CD4-positive, alpha-beta T cell (primary cell): ENCODE data around the gene ZNF79. TPM values are rescaled to one million over a fixed set of nuclear protein-coding genes. Genes with fewer than 3 reads are reported as not detected.

ENCODE experiments used
- ATAC-seq: fragments of 200-7000 bp; cut with Tn5 transposase; one replicate; pipeline ENCODE4 v1.10.0; 2022; ENCODE audit warnings: mild to moderate bottlenecking; ENCODE audit not compliant: poor library complexity
- CTCF ChIA-PET: fragments of 350-600 bp; sonication (Branson Sonifier 250); formaldehyde crosslinking; loops from one replicate; lab custom pipeline; 2021; ENCODE audit warnings: antibody characterized with exemption, inconsistent platforms; lab: Charles Lee
- POLR2A ChIA-PET: fragments of 350-600 bp; sonication (Branson Sonifier 250); formaldehyde crosslinking; loops from one replicate; lab custom pipeline; 2021; ENCODE audit warnings: antibody characterized with exemption, inconsistent platforms; lab: Charles Lee
- DNase-seq, 14 experiments: peaks; one replicate each; pipeline ENCODE4 v3.0.0-alpha.2; 2013 to 2020; ENCODE audit warnings: mixed read lengths in 2 of 14
- H3K27ac ChIP-seq, 2 donors: one replicate each; pipeline versions ENCODE4 v1.5.1 to v1.7.0; 2013; ENCODE audit warnings: low read length in 2 of 2, low read depth in 1 of 2, mild to moderate bottlenecking in 1 of 2
- H3K27me3 ChIP-seq, 2 experiments: 1 replicate in 1 of 2; 2 replicates in 1 of 2; pipeline versions ENCODE4 v1.6.1 to v1.7.0; 2013; ENCODE audit warnings: low read length in 2 of 2, control low read depth in 1 of 2, mild to moderate bottlenecking in 1 of 2, moderate library complexity in 1 of 2; ENCODE audit not compliant: insufficient read depth in 2 of 2, control insufficient read depth in 1 of 2
- H3K36me3 ChIP-seq: one replicate; pipeline ENCODE4 v1.6.1; 2013; ENCODE audit warnings: low read length, control low read depth; ENCODE audit not compliant: insufficient read depth
- H3K4me1 ChIP-seq: one replicate; pipeline ENCODE4 v1.6.1; 2013; ENCODE audit warnings: low read length, control low read depth; ENCODE audit not compliant: insufficient read depth
- H3K4me3 ChIP-seq: one replicate; pipeline ENCODE4 v1.5.1; 2013; ENCODE audit warnings: mild to moderate bottlenecking, low read length, moderate library complexity
- H3K9me3 ChIP-seq, 2 experiments: 1 replicate in 1 of 2; 2 replicates in 1 of 2; pipeline versions ENCODE4 v1.6.1 to v1.7.0; 2013; ENCODE audit warnings: low read length in 2 of 2, mild to moderate bottlenecking in 2 of 2, control low read depth in 1 of 2, moderate library complexity in 1 of 2; ENCODE audit not compliant: control insufficient read depth in 1 of 2, insufficient read depth in 1 of 2
- H3K27ac Mint-ChIP-seq: one replicate; pipeline ENCODE4 v1.8.0; 2020; ENCODE audit warnings: mixed read lengths
- H3K27me3 Mint-ChIP-seq: one replicate; pipeline ENCODE4 v1.8.0; 2021; ENCODE audit warnings: mixed read lengths
- H3K36me3 Mint-ChIP-seq: one replicate; pipeline ENCODE4 v1.8.0; 2021; ENCODE audit warnings: low read depth, mixed read lengths
- H3K4me1 Mint-ChIP-seq: one replicate; pipeline ENCODE4 v1.8.0; 2021; ENCODE audit warnings: low read depth, mixed read lengths
- H3K4me3 Mint-ChIP-seq: one replicate; pipeline ENCODE4 v1.8.0; 2020; ENCODE audit warnings: mild to moderate bottlenecking, mixed read lengths
- H3K9me3 Mint-ChIP-seq: one replicate; pipeline ENCODE4 v1.8.0; 2020; ENCODE audit warnings: mixed read lengths
- CTCF ChIP-seq: fragments of 200-600 bp; IDR thresholded peaks from one replicate; pipeline ENCODE4 v1.8.0; 2022; ENCODE audit warnings: antibody characterized with exemption, mild to moderate bottlenecking
- intact Hi-C, 2 experiments: fragments of 100-400 bp; cut with DNase I in 1 of 2; cut with micrococcal nuclease in 1 of 2; formaldehyde crosslinking; loops; one replicate each; pipeline versions ENCODE4 v1.15.1 to v1.9.0; 2023 to 2025; cut with DNase I, micrococcal nuclease
- total RNA-seq, 174 experiments: library from RNA in 2 of 174; stranded (reverse) in 2 of 174; gene quantifications; one replicate each; pipeline ENCODE4 v1.2.3 and lab custom pipeline; 2021 to 2026

The ZNF79 gene
- total RNA-seq, 2 experiments from 2014 or later, result 4.3 to 4.9 TPM

DNA sequence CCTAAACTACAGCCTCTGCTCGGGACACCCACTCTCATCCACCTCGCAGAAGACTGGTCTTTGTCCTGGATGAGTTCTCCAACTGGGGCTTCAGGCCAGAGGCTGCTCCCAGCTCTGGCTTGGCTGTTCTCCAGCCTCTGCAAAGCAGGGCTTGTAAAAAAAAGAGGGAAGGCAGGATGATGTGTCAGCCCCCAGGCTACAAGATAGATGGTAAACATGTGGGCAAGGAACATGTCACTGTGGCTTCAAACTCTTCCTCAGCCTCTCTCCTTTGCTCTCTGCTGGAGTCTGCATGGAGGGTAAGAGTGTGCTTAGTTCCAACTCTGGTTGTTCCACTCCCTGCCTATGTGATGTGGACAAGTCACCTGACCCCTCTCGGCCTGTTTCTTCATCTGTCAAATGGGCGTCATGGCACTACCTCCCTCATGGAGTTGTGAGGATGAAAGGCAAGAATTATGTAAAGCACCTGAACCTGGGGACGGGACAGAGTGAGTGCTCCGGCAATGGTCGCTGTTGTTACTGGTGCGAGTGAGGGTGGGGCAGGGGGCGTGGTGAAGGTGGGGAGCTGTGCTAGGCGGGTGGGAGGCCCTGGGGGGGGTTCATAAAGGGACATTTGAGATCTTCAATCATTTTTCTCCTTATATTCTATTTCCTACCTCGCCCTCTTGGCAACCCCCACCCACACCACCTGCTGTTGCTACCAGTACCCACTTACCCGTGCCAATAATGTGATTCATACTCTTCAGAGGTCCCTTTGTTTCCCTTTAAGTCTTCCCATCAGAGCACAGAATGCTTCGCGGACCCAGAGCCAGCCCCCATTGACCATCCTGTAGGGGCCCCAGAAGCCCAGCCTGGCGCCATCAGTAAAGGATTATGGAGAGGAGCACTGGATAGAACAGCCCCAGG, 6.8 kb upstream of the ZNF79 start:
- intact Hi-C loops, result no loop called here
- no peak overlapping the region for H3K27ac Mint-ChIP-seq
- H3K9me3 Mint-ChIP-seq, result no peaks in the 10 kb centered on the region
- Histone ChIP-seq H3K4me3 (no peak overlapping the region), H3K27me3 (peaks cover 5 to 21% of the 10 kb centered on the region in 2 experiments), H3K36me3 (no peaks in the 10 kb centered on the region), H3K4me1 (peaks cover 10% of the 10 kb centered on the region), H3K27ac (no peak overlapping the region), H3K9me3 (no peaks in the 10 kb centered on the region)
- no peaks in the 10 kb centered on the region for H3K36me3 Mint-ChIP-seq
- DNase-seq (peak in 1 of 14 experiments; percentile 13), ATAC-seq (no peak)
- peaks cover 36% of the 10 kb centered on the region for H3K27me3 Mint-ChIP-seq
- H3K4me3 Mint-ChIP-seq, result no peak overlapping the region
- no peak for TF ChIP-seq CTCF
- H3K4me1 Mint-ChIP-seq, result no peaks in the 10 kb centered on the region
- CTCF ChIA-PET, result interaction anchor here (0.7 to 1.0 kb wide), 2 partner anchors 18 to 20 kb away, joined by 3 read pairs; partner anchors contain the start of gene SLC2A8
- POLR2A ChIA-PET, result interaction anchor here (1.6 kb wide), 1 partner anchor 33 kb away, joined by 3 read pairs; no protein-coding TSS in a partner anchor

DNA sequence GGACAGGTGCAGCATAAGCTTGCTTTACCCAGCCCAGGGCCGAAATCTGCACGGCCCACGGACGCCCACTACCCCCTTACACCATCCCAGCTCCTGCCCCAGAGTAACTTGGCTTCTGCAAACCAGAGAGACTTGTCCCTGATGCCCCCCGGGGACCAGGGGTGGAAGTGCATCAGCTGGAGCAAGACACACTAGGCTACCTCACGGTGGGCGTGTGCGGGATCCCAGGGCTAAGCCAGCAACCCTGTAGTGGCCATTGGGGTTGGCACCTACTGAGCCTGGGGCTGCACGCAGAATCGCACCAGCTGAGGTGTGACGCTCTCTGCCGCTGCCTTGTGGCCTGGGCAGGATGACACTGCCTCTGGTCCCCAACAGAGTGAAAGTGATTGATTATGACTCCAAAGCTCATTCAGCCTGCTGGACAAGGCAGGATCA, 6.1 kb upstream of the ZNF79 start:
- ChIA-PET CTCF (interaction anchor here (0.6 to 0.7 kb wide), 2 partner anchors 19 to 203 kb away, joined by 3 to 5 read pairs; no protein-coding TSS in a partner anchor), POLR2A (interaction anchor here (0.6 to 1.6 kb wide), 2 partner anchors 10 to 32 kb away, joined by 3 read pairs; no protein-coding TSS in a partner anchor)
- Mint-ChIP-seq H3K27ac (no peak overlapping the region), H3K36me3 (no peaks in the 10 kb centered on the region), H3K4me3 (no peak overlapping the region), H3K27me3 (peaks cover 31% of the 10 kb centered on the region), H3K9me3 (no peaks in the 10 kb centered on the region), H3K4me1 (peaks cover 6% of the 10 kb centered on the region)
- peak; percentile 42 for TF ChIP-seq CTCF
- Histone ChIP-seq H3K27me3 (peaks cover 5 to 20% of the 10 kb centered on the region in 2 experiments), H3K4me1 (peaks cover 10% of the 10 kb centered on the region), H3K9me3 (no peaks in the 10 kb centered on the region), H3K27ac (no peak overlapping the region), H3K36me3 (no peaks in the 10 kb centered on the region), H3K4me3 (no peak overlapping the region)
- intact Hi-C loops, result no loop called here
- ATAC-seq (peak; percentile 76), DNase-seq (peak in 11 of 14 experiments; percentile 27 to 72 (median 44))

DNA sequence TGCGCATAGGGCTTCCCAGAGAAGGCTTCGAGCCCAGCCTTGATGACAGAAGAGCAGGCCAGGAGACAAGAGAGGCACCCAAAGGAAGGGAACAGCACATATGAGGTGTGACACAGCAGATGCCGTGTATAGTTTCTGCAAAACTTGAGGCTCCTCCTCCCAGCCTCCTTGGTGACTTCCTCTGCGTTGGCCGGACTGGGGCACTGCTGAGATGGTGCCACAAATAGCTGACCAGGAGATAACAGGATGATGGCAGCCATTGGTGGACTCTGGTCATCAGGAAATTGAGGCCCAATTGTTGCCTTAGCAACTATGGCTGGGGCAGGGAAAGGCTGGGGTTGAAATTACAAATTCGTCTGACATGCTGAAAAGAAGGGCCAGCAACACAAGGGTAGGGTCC, 4.8 kb upstream of the ZNF79 start:
- ATAC-seq, result no peak
- CTCF ChIA-PET, result no interaction called here
- no peak for DNase-seq
- H3K4me1 Mint-ChIP-seq, result peaks cover 19% of the 10 kb centered on the region
- Histone ChIP-seq H3K36me3 (no peaks in the 10 kb centered on the region), H3K4me3 (peak overlapping the region; percentile 29), H3K27me3 (peaks cover 5 to 16% of the 10 kb centered on the region in 2 experiments), H3K4me1 (peaks cover 15% of the 10 kb centered on the region), H3K27ac (no peak overlapping the region), H3K9me3 (no peaks in the 10 kb centered on the region)
- H3K27ac Mint-ChIP-seq, result no peak overlapping the region
- H3K36me3 Mint-ChIP-seq, result peaks cover 8% of the 10 kb centered on the region
- no peaks in the 10 kb centered on the region for H3K9me3 Mint-ChIP-seq
- H3K4me3 Mint-ChIP-seq, result no peak overlapping the region
- POLR2A ChIA-PET, result interaction anchor here (1.6 kb wide), 1 partner anchor 31 kb away, joined by 3 read pairs; no protein-coding TSS in a partner anchor
- TF ChIP-seq CTCF, result no peak
- H3K27me3 Mint-ChIP-seq, result peaks cover 21% of the 10 kb centered on the region
- intact Hi-C loops, result no loop called here
